H1 (cell line): Measurements from ENCODE around the gene SOBP. TPM values are rescaled to one million over a fixed set of nuclear protein-coding genes. Genes with fewer than 3 reads are reported as not detected.

ENCODE experiments used
- CTCF ChIA-PET: fragments of 300-600 bp; sonication (Branson Sonifier 250); formaldehyde crosslinking; loops from one replicate; lab custom pipeline; 2021; ENCODE audit not compliant: partially characterized antibody; lab: Charles Lee
- POLR2A ChIA-PET: fragments of 300-600 bp; sonication (Branson Sonifier 250); formaldehyde crosslinking; loops from one replicate; lab custom pipeline; 2021; ENCODE audit warnings: inconsistent platforms; ENCODE audit not compliant: partially characterized antibody; lab: Charles Lee
- DNase-seq, 2 experiments: peaks; one replicate each; pipeline versions ENCODE4 v3.0.0 to v3.0.0-alpha.2; 2010 to 2022; ENCODE audit warnings: low spot score in 2 of 2, low read depth in 1 of 2, mixed read lengths in 1 of 2
- FAIRE-seq: peaks from 2 replicates; lab custom pipeline; 2011; peaks lifted over from hg19 to GRCh38; lab: Jason Lieb, UNC
- H2AFZ ChIP-seq: 2 replicates; pipeline ENCODE4 v1.8.1; 2012; ENCODE audit warnings: low read length, inconsistent platforms
- H2AK5ac ChIP-seq: 2 replicates; pipeline ENCODE4 v1.6.1; 2013; ENCODE audit warnings: low read depth, low read length
- H2BK120ac ChIP-seq: replicated peaks from 2 replicates; pipeline ENCODE3; 2013; ENCODE audit warnings: low read depth, low read length, inconsistent platforms
- H2BK12ac ChIP-seq: 2 replicates; pipeline ENCODE4 v1.6.1; 2013; ENCODE audit warnings: low read depth, low read length
- H2BK15ac ChIP-seq: 2 replicates; pipeline ENCODE4 v1.6.1; 2013; ENCODE audit warnings: low read length
- H2BK20ac ChIP-seq: 2 replicates; pipeline ENCODE4 v1.6.1; 2013; ENCODE audit warnings: low read length
- H2BK5ac ChIP-seq: 2 replicates; pipeline ENCODE4 v1.6.1; 2013; ENCODE audit warnings: low read depth, low read length
- H3K14ac ChIP-seq: 2 replicates; pipeline ENCODE4 v1.6.1; 2013; ENCODE audit warnings: inconsistent platforms; ENCODE audit not compliant: insufficient read length
- H3K18ac ChIP-seq: 2 replicates; pipeline ENCODE4 v1.6.1; 2013; ENCODE audit warnings: low read length; ENCODE audit errors: extremely low read depth
- H3K23ac ChIP-seq: 2 replicates; pipeline ENCODE4 v1.6.1; 2013; ENCODE audit warnings: inconsistent platforms; ENCODE audit not compliant: insufficient read length
- H3K23me2 ChIP-seq: 2 replicates; pipeline ENCODE4 v1.6.1; 2013; ENCODE audit warnings: low read depth, low read length
- H3K27ac ChIP-seq: 2 replicates; pipeline ENCODE4 v1.6.1; 2011; ENCODE audit warnings: low read depth, low read length, inconsistent platforms
- H3K27me3 ChIP-seq, 4 experiments: replicated peaks in 1 of 4; 1 replicate in 1 of 4; 2 replicates in 3 of 4; pipeline versions ENCODE4 v1.6.1 to v1.8.1; 2011 to 2013; ENCODE audit warnings: low read length in 3 of 4, mild to moderate bottlenecking in 3 of 4, inconsistent platforms in 2 of 4, mixed read lengths in 2 of 4, moderate library complexity in 1 of 4; ENCODE audit not compliant: control insufficient read depth in 3 of 4, insufficient read depth in 3 of 4; ENCODE audit errors: extremely low read depth in 1 of 4
- H3K36me3 ChIP-seq, 4 experiments: 2 replicates each; pipeline versions ENCODE4 v1.6.1 to v1.8.1; 2011 to 2013; ENCODE audit warnings: mild to moderate bottlenecking in 4 of 4, low read length in 3 of 4, moderate library complexity in 2 of 4, control low read depth in 1 of 4, inconsistent platforms in 1 of 4; ENCODE audit not compliant: insufficient read depth in 4 of 4, control insufficient read depth in 2 of 4
- H3K4ac ChIP-seq: replicated peaks from 2 replicates; pipeline ENCODE3; 2013; ENCODE audit warnings: low read length, low read depth, mixed read lengths, inconsistent platforms; ENCODE audit not compliant: insufficient read length
- H3K4me1 ChIP-seq, 4 experiments: replicated peaks in 1 of 4; 1 replicate in 1 of 4; 2 replicates in 3 of 4; pipeline versions ENCODE4 v1.6.1 to v1.8.1; 2011 to 2013; ENCODE audit warnings: low read length in 3 of 4, inconsistent platforms in 2 of 4, mixed read lengths in 1 of 4; ENCODE audit not compliant: insufficient read depth in 4 of 4, control insufficient read depth in 3 of 4
- H3K4me2 ChIP-seq, 2 experiments: 2 replicates each; pipeline versions ENCODE4 v1.6.1 to v1.8.1; 2011 to 2013; ENCODE audit warnings: low read depth in 2 of 2, low read length in 2 of 2, control low read depth in 1 of 2, inconsistent platforms in 1 of 2, mild to moderate bottlenecking in 1 of 2; ENCODE audit not compliant: insufficient read depth in 1 of 2
- H3K4me3 ChIP-seq, 4 experiments: fragments of 200-600, 300-600 bp in 1 of 4; sonication (generic), shearing (Covaris generic), sonication (Bioruptor Twin) in 1 of 4; 2 replicates each; pipeline versions ENCODE4 v1.5.1 to v1.8.1; 2011 to 2016; ENCODE audit warnings: low read length in 4 of 4, low read depth in 3 of 4, control low read depth in 2 of 4, inconsistent platforms in 2 of 4, mild to moderate bottlenecking in 2 of 4, mixed read lengths in 1 of 4, moderate library complexity in 1 of 4; ENCODE audit not compliant: insufficient read depth in 2 of 4; ENCODE audit errors: extremely low read depth in 1 of 4
- H3K56ac ChIP-seq: replicated peaks from 2 replicates; pipeline ENCODE3; 2013; ENCODE audit warnings: low read depth, mild to moderate bottlenecking, mixed read lengths, low read length, inconsistent platforms; ENCODE audit not compliant: insufficient read length
- H3K79me1 ChIP-seq: 2 replicates; pipeline ENCODE4 v1.6.1; 2013; ENCODE audit warnings: low read depth, low read length, control low read depth
- H3K79me2 ChIP-seq, 2 experiments: 2 replicates each; pipeline versions ENCODE4 v1.6.1 to v1.8.1; 2012 to 2013; ENCODE audit warnings: low read length in 2 of 2, mild to moderate bottlenecking in 2 of 2, inconsistent platforms in 1 of 2; ENCODE audit not compliant: insufficient read depth in 2 of 2, control insufficient read depth in 1 of 2
- H3K9ac ChIP-seq, 4 experiments: replicated peaks in 1 of 4; 1 replicate in 1 of 4; 2 replicates in 3 of 4; pipeline versions ENCODE4 v1.6.1 to v1.8.1; 2011 to 2013; ENCODE audit warnings: low read depth in 3 of 4, low read length in 3 of 4, control low read depth in 2 of 4, mild to moderate bottlenecking in 2 of 4, moderate library complexity in 2 of 4, inconsistent platforms in 1 of 4; ENCODE audit errors: extremely low read depth in 1 of 4
- H3K9me3 ChIP-seq, 2 experiments: 2 replicates each; pipeline versions ENCODE4 v1.6.1 to v1.8.1; 2012 to 2013; ENCODE audit warnings: mild to moderate bottlenecking in 2 of 2, moderate library complexity in 2 of 2, control low read depth in 1 of 2, inconsistent platforms in 1 of 2, low read depth in 1 of 2, low read length in 1 of 2, mixed read lengths in 1 of 2; ENCODE audit not compliant: insufficient read depth in 2 of 2
- H4K20me1 ChIP-seq, 2 experiments: replicated peaks in 1 of 2; 2 replicates each; pipeline versions ENCODE3 to v1.8.1; 2011 to 2013; ENCODE audit warnings: inconsistent platforms in 2 of 2, low read length in 2 of 2, mild to moderate bottlenecking in 1 of 2; ENCODE audit not compliant: insufficient read depth in 2 of 2, control insufficient read depth in 1 of 2
- H4K5ac ChIP-seq: 2 replicates; pipeline ENCODE4 v1.6.1; 2013; ENCODE audit warnings: low read length, low read depth, mixed read lengths, inconsistent platforms; ENCODE audit not compliant: insufficient read length
- H4K8ac ChIP-seq: 2 replicates; pipeline ENCODE4 v1.8.0; 2013; ENCODE audit warnings: mild to moderate bottlenecking, moderate library complexity, low read length, inconsistent platforms; ENCODE audit not compliant: insufficient read depth; ENCODE audit errors: extremely low read depth
- H4K91ac ChIP-seq: replicated peaks from 2 replicates; pipeline ENCODE3; 2013; ENCODE audit warnings: low read length, mixed read lengths, inconsistent platforms; ENCODE audit not compliant: insufficient read length
- BRCA1 ChIP-seq: IDR thresholded peaks from 2 replicates; pipeline ENCODE4 v1.6.1; 2012; ENCODE audit warnings: low read depth, low read length, improper control_type of control experiment
- KDM5A ChIP-seq: fragments of 200-600 bp; IDR thresholded peaks from 2 replicates; pipeline ENCODE4 v1.7.1; 2012; ENCODE audit warnings: mild to moderate bottlenecking, low read length, inconsistent platforms, mixed read lengths
- NRF1 ChIP-seq: IDR thresholded peaks from 2 replicates; pipeline ENCODE4 v1.6.1; 2011; ENCODE audit warnings: mild to moderate bottlenecking, low read depth, low read length, improper control_type of control experiment
- SIX5 ChIP-seq: IDR thresholded peaks from 2 replicates; pipeline ENCODE4 v1.6.1; 2011; ENCODE audit warnings: mild to moderate bottlenecking, low read depth, low read length
- SP4 ChIP-seq: IDR thresholded peaks from 2 replicates; pipeline ENCODE4 v1.6.1; 2012; ENCODE audit warnings: low read length, inconsistent platforms
- WGBS, 2 experiments: shearing (Covaris generic) in 1 of 2; methylation state at CpG; one replicate each; pipeline versions ENCODE4 v1.1.6 to v1.1.7; 2013 to 2015; ENCODE audit warnings: low lambda C conversion rate in 2 of 2, mixed read lengths in 2 of 2, inconsistent platforms in 1 of 2, low coverage in 1 of 2, missing lambda C conversion rate in 1 of 2; ENCODE audit not compliant: insufficient replicate concordance in 2 of 2, insufficient coverage in 1 of 2, insufficient read length in 1 of 2; ENCODE audit errors: extremely low coverage in 1 of 2, missing lambda C conversion rate in 1 of 2; 5-methylcytosine and 5-hydroxymethylcytosine counted together
- polyA plus RNA-seq, 7 experiments: library from polyadenylated mRNA; depleted of rRNA in 3 of 7; stranded (reverse) in 5 of 7; unstranded in 2 of 7; fragments of >200 nt in 5 of 7; fragments of 200-250 nt in 2 of 7; gene quantifications; 1 replicate in 5 of 7; 2 replicates in 1 of 7; 4 replicates in 1 of 7; pipeline versions ENCODE4 v1.2.1 to v1.2.3, GENCODE V29; 2011 to 2013; ENCODE audit warnings: missing spikeins in 2 of 7, mixed read lengths in 2 of 7
- total RNA-seq: library from RNA; stranded (reverse); fragmentation: NEBNext Ultra II Directional; extraction: Animal tissue kit (Norgen Biotek cat#: 25700); gene quantifications from 2 replicates; pipeline ENCODE4 v1.2.1, GENCODE V29; 2021
- TF ChIP-seq, protein P1 (sequence below): IDR thresholded peaks from 2 replicates; pipeline ENCODE4 v1.6.1; 2012; ENCODE audit warnings: low read length, inconsistent platforms
- TF ChIP-seq, protein P2 (sequence below), 3 experiments: IDR thresholded peaks; 1 replicate in 2 of 3; 2 replicates in 1 of 3; pipeline versions ENCODE4 v1.5.1 to v1.6.1; 2011; ENCODE audit warnings: low read length in 3 of 3, mild to moderate bottlenecking in 3 of 3, inconsistent platforms in 2 of 3, low read depth in 1 of 3, moderate library complexity in 1 of 3; ENCODE audit not compliant: insufficient read depth in 1 of 3; ENCODE audit errors: control extremely low read depth in 1 of 3

Gene SOBP
- total and polyA plus RNA-seq, 2 of the 8 experiments (the other 6 are each of a cell fraction or from before 2014, with no cell fraction given): 0.45 to 6.2 TPM

DNA sequence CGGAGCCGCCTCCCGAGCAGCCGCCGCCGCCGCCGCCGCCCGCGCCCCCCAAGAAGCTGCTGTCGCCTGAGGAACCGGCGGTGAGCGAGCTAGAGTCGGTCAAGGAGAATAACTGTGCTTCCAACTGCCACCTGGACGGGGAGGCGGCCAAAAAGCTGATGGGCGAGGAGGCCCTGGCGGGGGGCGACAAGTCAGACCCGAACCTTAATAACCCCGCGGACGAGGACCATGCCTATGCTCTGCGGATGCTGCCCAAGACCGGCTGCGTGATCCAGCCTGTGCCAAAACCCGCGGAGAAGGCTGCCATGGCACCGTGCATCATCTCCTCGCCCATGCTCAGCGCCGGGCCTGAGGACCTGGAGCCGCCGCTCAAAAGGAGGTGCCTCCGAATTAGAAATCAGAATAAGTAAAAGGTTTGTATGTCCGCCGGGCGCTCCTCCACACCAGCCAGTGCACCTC, 145.2 kb downstream of the SOBP start:
- 0 out of 2 replicates have a peak overlapping the region, but pooled peaks have one; percentile 53 for H3K18ac ChIP-seq
- no peaks in the 10 kb centered on the region for H3K79me2 ChIP-seq
- 69% methylated on average over 30 of the region's 40 CpGs; no CpG with 5 or more reads in 1 of the 2 experiments for WGBS, 2 experiments
- H3K14ac ChIP-seq: no peak overlapping the region
- peak overlapping the region; percentile 25 to 65 for H3K4me2 ChIP-seq
- no peak overlapping the region for H3K9ac ChIP-seq
- DNase-seq (no peak), FAIRE-seq (no peak)
- H3K36me3 ChIP-seq: no peaks in the 10 kb centered on the region; a peak in 1 of 8 replicates
- no peak overlapping the region for H3K23ac ChIP-seq
- H3K4ac ChIP-seq: no peak overlapping the region
- no peak overlapping the region for H2AFZ ChIP-seq
- no peaks in the 10 kb centered on the region for H3K79me1 ChIP-seq
- 0 out of 7 replicates have a peak, but pooled peaks cover 0 to 2% (median 0%) of the 10 kb centered on the region in 4 experiments for H3K4me1 ChIP-seq
- H4K5ac ChIP-seq: no peak overlapping the region
- no peak overlapping the region for H2BK12ac ChIP-seq
- no peak overlapping the region for H3K27ac ChIP-seq
- no peak overlapping the region for H3K56ac ChIP-seq
- no peaks in the 10 kb centered on the region for H3K9me3 ChIP-seq
- no peak overlapping the region for H2BK15ac ChIP-seq
- H3K27me3 ChIP-seq: peaks cover 1 to 20% (median 9%) of the 10 kb centered on the region in 4 experiments; a peak in 6 of 7 replicates
- ChIA-PET CTCF (interaction anchor here (0.5 to 3.8 kb wide), 13 partner anchors 8 to 1192 kb away, joined by 3 to 22 read pairs (median 5); partner anchors contain the start of gene PDSS2), POLR2A (no interaction called here)
- no peak overlapping the region for H2AK5ac ChIP-seq
- H3K23me2 ChIP-seq: no peaks in the 10 kb centered on the region
- H4K91ac ChIP-seq: no peak overlapping the region
- no peak overlapping the region for H2BK5ac ChIP-seq
- H2BK120ac ChIP-seq: no peak overlapping the region
- peak overlapping the region; percentile 85; the same call in 1 of the 2 replicates for H4K8ac ChIP-seq
- peak overlapping the region in 1 of 4 experiments; percentile 39; a peak in 1 of 8 replicates for H3K4me3 ChIP-seq
- H2BK20ac ChIP-seq: no peak overlapping the region
- TF ChIP-seq SP4: no peak
- TF ChIP-seq, protein P1, sequence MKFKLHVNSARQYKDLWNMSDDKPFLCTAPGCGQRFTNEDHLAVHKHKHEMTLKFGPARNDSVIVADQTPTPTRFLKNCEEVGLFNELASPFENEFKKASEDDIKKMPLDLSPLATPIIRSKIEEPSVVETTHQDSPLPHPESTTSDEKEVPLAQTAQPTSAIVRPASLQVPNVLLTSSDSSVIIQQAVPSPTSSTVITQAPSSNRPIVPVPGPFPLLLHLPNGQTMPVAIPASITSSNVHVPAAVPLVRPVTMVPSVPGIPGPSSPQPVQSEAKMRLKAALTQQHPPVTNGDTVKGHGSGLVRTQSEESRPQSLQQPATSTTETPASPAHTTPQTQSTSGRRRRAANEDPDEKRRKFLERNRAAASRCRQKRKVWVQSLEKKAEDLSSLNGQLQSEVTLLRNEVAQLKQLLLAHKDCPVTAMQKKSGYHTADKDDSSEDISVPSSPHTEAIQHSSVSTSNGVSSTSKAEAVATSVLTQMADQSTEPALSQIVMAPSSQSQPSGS: no peak
- TF ChIP-seq, protein P2, sequence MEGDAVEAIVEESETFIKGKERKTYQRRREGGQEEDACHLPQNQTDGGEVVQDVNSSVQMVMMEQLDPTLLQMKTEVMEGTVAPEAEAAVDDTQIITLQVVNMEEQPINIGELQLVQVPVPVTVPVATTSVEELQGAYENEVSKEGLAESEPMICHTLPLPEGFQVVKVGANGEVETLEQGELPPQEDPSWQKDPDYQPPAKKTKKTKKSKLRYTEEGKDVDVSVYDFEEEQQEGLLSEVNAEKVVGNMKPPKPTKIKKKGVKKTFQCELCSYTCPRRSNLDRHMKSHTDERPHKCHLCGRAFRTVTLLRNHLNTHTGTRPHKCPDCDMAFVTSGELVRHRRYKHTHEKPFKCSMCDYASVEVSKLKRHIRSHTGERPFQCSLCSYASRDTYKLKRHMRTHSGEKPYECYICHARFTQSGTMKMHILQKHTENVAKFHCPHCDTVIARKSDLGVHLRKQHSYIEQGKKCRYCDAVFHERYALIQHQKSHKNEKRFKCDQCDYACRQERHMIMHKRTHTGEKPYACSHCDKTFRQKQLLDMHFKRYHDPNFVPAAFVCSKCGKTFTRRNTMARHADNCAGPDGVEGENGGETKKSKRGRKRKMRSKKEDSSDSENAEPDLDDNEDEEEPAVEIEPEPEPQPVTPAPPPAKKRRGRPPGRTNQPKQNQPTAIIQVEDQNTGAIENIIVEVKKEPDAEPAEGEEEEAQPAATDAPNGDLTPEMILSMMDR (IDR thresholded peaks at IDR 0.05; ENCODE audit: control extremely low read depth in 1 of 3, insufficient read depth in 1 of 3, low read depth in 1 of 3, low read length in 3 of 3): no peak
- no peak for TF ChIP-seq BRCA1
- TF ChIP-seq SIX5: no peak
- TF ChIP-seq NRF1: no peak
- TF ChIP-seq KDM5A: no peak
- H4K20me1 ChIP-seq: no peaks in the 10 kb centered on the region
